K562 (cell line): ENCODE results near the gene UNC45A. TPM values are rescaled to one million over a fixed set of nuclear protein-coding genes. Genes with fewer than 3 reads are reported as not detected.

ENCODE experiments used
- AFF4 ChIP-seq: sonication (generic); formaldehyde crosslinking; IDR thresholded peaks from 2 replicates; pipeline ENCODE4 v1.8.0; 2023; ENCODE audit warnings: mild to moderate bottlenecking, missing genetic modification reagents
- CEBPG ChIP-seq, 3 experiments: fragments of 200-800 bp in 1 of 3; sonication (Bioruptor generic) in 1 of 3; sonication (generic) in 1 of 3; formaldehyde crosslinking in 1 of 3; IDR thresholded peaks in 2 of 3; conservative IDR thresholded peaks in 1 of 3; 2 replicates each; pipeline versions ENCODE4 v1.6.1 to v1.8.0; 2016 to 2022; ENCODE audit warnings: missing compliant biosample characterization in 2 of 3, missing genetic modification characterization in 2 of 3, mild to moderate bottlenecking in 1 of 3, missing genetic modification reagents in 1 of 3
- CREB1 ChIP-seq, 2 experiments: sonication (generic) in 1 of 2; formaldehyde crosslinking in 1 of 2; IDR thresholded peaks; 2 replicates each; pipeline versions ENCODE4 v1.6.1 to v1.8.0; 2012 to 2022; ENCODE audit warnings: inconsistent platforms in 1 of 2, mild to moderate bottlenecking in 1 of 2, missing genetic modification reagents in 1 of 2, moderate library complexity in 1 of 2
- E2F3 ChIP-seq: fragments of 250-450 bp; sonication (Bioruptor Pico); IDR thresholded peaks from 2 replicates; pipeline ENCODE4 v1.4.0; 2020; ENCODE audit warnings: mild to moderate bottlenecking
- ETV1 ChIP-seq: fragments of 450-650 bp; conservative IDR thresholded peaks from 2 replicates; pipeline ENCODE4 v1.6.1; 2016; ENCODE audit warnings: missing genetic modification characterization, control low read depth, low read depth, missing compliant biosample characterization
- GABPB1 ChIP-seq: sonication (generic); formaldehyde crosslinking; IDR thresholded peaks from 2 replicates; pipeline ENCODE4 v1.8.0; 2022; ENCODE audit warnings: mild to moderate bottlenecking, missing genetic modification reagents
- HNRNPK ChIP-seq: fragments of 200-400 bp; formaldehyde crosslinking; IDR thresholded peaks from one replicate; pipeline ENCODE4 v1.6.1; 2018; ENCODE audit warnings: mild to moderate bottlenecking, low read depth, low read length; ENCODE audit not compliant: poor library complexity, severe bottlenecking
- LCOR ChIP-seq: sonication (generic); formaldehyde crosslinking; IDR thresholded peaks from 2 replicates; pipeline ENCODE4 v1.8.0; 2022; ENCODE audit warnings: mild to moderate bottlenecking, missing genetic modification reagents
- MBD2 ChIP-seq: sonication (generic); IDR thresholded peaks from 2 replicates; pipeline ENCODE4 v1.6.1; 2016; ENCODE audit warnings: low read depth, borderline replicate concordance
- MXI1 ChIP-seq: IDR thresholded peaks from 2 replicates; pipeline ENCODE4 v1.6.1; 2011; ENCODE audit warnings: low read depth, mild to moderate bottlenecking, improper control_type of control experiment, low read length
- RBM39 ChIP-seq: fragments of 200-400 bp; formaldehyde crosslinking; optimal IDR thresholded peaks from 2 replicates; pipeline ENCODE3; 2018; ENCODE audit warnings: low read depth, low read length
- TAF9B ChIP-seq: fragments of 450-650 bp; IDR thresholded peaks from 2 replicates; pipeline ENCODE4 v1.6.1; 2018; ENCODE audit warnings: mild to moderate bottlenecking; ENCODE audit not compliant: partially characterized antibody
- TGIF2 ChIP-seq: sonication (generic); formaldehyde crosslinking; IDR thresholded peaks from 2 replicates; pipeline ENCODE4 v1.8.1; 2022; ENCODE audit warnings: mild to moderate bottlenecking, missing genetic modification reagents, moderate library complexity
- ZBTB7A ChIP-seq: IDR thresholded peaks from 2 replicates; pipeline ENCODE4 v1.6.1; 2011; ENCODE audit warnings: low read depth, mild to moderate bottlenecking, low read length, moderate library complexity, borderline replicate concordance; ENCODE audit not compliant: control insufficient read depth
- ZNF695 ChIP-seq: fragments of 450-650 bp; formaldehyde crosslinking; IDR thresholded peaks from 2 replicates; pipeline ENCODE4 v1.4.0; 2020; ENCODE audit warnings: mild to moderate bottlenecking, moderate library complexity
- polyA plus RNA-seq, 8 experiments: library from polyadenylated mRNA; depleted of rRNA in 4 of 8; stranded (reverse) in 5 of 8; unstranded in 3 of 8; fragments of >200 nt; fragmentation: Nextera tagmentation in 2 of 8; fragmentation: Illumina TruSeq in 1 of 8; extraction: Ambion mirVana in 2 of 8; extraction: Trizol in 1 of 8; gene quantifications; 2 replicates each; pipeline versions ENCODE4 v1.2.1 to v1.2.3, GENCODE V29; 2011 to 2014; ENCODE audit warnings: inconsistent platforms in 1 of 8, missing spikeins in 1 of 8
- total RNA-seq, 7 experiments: library from RNA; depleted of rRNA in 6 of 7; stranded (reverse); fragments of >200 nt in 6 of 7; fragmentation: Illumina TruSeq in 2 of 7; extraction: Trizol in 2 of 7; gene quantifications; 2 replicates each; pipeline versions ENCODE4 v1.2.1 to v1.2.3, GENCODE V29; 2011 to 2021; ENCODE audit warnings: low replicate concordance in 1 of 7
- TF ChIP-seq, protein P1 (sequence below), 2 experiments: IDR thresholded peaks; 2 replicates each; pipeline ENCODE4 v1.6.1; 2011; ENCODE audit warnings: borderline replicate concordance in 1 of 2, control low read depth in 1 of 2, low read depth in 1 of 2, low read length in 1 of 2, mild to moderate bottlenecking in 1 of 2, mixed read lengths in 1 of 2, moderate library complexity in 1 of 2; ENCODE audit not compliant: insufficient read depth in 1 of 2, insufficient read length in 1 of 2, poor library complexity in 1 of 2, severe bottlenecking in 1 of 2; ENCODE audit errors: extremely low read depth in 1 of 2
- TF ChIP-seq, protein P2 (sequence below): fragments of 250-450 bp; sonication (Bioruptor Pico); IDR thresholded peaks from 2 replicates; pipeline ENCODE4 v1.8.0; 2022; ENCODE audit warnings: inconsistent platforms, mild to moderate bottlenecking, moderate library complexity, borderline replicate concordance

Gene UNC45A
- total and polyA plus RNA-seq, 9 of the 15 experiments (the other 6 are each of a cell fraction or from before 2014, with no cell fraction given), result 22.4 to 79.3 (median 43.7) TPM

GRCh38 chr15:90954712-90955623 is 19.9 kb downstream of the UNC45A start, which contains the start of gene RCCD1 (continued):
- TF ChIP-seq, protein P1, sequence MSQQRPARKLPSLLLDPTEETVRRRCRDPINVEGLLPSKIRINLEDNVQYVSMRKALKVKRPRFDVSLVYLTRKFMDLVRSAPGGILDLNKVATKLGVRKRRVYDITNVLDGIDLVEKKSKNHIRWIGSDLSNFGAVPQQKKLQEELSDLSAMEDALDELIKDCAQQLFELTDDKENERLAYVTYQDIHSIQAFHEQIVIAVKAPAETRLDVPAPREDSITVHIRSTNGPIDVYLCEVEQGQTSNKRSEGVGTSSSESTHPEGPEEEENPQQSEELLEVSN (IDR thresholded peaks at IDR 0.05; ENCODE audit: borderline replicate concordance in 1 of 2, extremely low read depth in 1 of 2, insufficient read depth in 1 of 2, insufficient read length in 1 of 2, low read depth in 1 of 2, low read length in 1 of 2, poor library complexity in 1 of 2, severe bottlenecking in 1 of 2), result peak; percentile 92 to 99
- TF ChIP-seq MXI1, result peak; percentile 58; the same call in 1 of the 2 replicates
- peak; percentile 79 for TF ChIP-seq LCOR (CRISPR knock-in tag)
- no peak for TF ChIP-seq ZNF695 (CRISPR knock-in tag)
- no peak for TF ChIP-seq RBM39
- peak; percentile 71 for TF ChIP-seq CREB1 (IDR thresholded peaks at IDR 0.05)
- peak; percentile 76; the same call in 1 of the 2 replicates for TF ChIP-seq CREB1 (CRISPR knock-in tag; IDR thresholded peaks at IDR 0.05)
- TF ChIP-seq CEBPG (CRISPR knock-in tag; IDR thresholded peaks at IDR 0.05), result 0 out of 2 replicates have a peak, but pooled peaks have one; percentile 17
- no peak for TF ChIP-seq CEBPG (tag; conservative IDR thresholded peaks at IDR 0.05 in 1 of 2, IDR thresholded peaks at IDR 0.05 in 1 of 2)
- TF ChIP-seq GABPB1 (CRISPR knock-in tag), result peak; percentile 82
- TF ChIP-seq MBD2, result peak; percentile 73
- TF ChIP-seq HNRNPK, result peak; percentile 32
- no peak; the same call in 1 of the 2 replicates for TF ChIP-seq ZBTB7A
- peak; percentile 98 for TF ChIP-seq AFF4 (CRISPR knock-in tag)
- TF ChIP-seq E2F3 (CRISPR knock-in tag), result peak; percentile 93
- TF ChIP-seq, protein P2, sequence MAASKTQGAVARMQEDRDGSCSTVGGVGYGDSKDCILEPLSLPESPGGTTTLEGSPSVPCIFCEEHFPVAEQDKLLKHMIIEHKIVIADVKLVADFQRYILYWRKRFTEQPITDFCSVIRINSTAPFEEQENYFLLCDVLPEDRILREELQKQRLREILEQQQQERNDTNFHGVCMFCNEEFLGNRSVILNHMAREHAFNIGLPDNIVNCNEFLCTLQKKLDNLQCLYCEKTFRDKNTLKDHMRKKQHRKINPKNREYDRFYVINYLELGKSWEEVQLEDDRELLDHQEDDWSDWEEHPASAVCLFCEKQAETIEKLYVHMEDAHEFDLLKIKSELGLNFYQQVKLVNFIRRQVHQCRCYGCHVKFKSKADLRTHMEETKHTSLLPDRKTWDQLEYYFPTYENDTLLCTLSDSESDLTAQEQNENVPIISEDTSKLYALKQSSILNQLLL (CRISPR knock-in tag), result no peak
- TF ChIP-seq TAF9B, result peak; percentile 70
- peak; percentile 88; the same call in 1 of the 2 replicates for TF ChIP-seq TGIF2 (CRISPR knock-in tag)
- TF ChIP-seq ETV1, result peak; percentile 71
